ENCODE data around the gene NUMBL.

- TF ChIP-seq TAF1 (IDR thresholded peaks at IDR 0.05; ENCODE audit: borderline replicate concordance, insufficient read depth, low read length) (no peak), POLR2AphosphoS5 (IDR thresholded peaks at IDR 0.05; ENCODE audit: low read depth, low read length) (no peak), SIN3A (IDR thresholded peaks at IDR 0.05; ENCODE audit: borderline replicate concordance, insufficient read depth, low read length) (no peak)
These were observed 1.5 kb downstream of the NUMBL start for GRCh38 chr19:40688987-40689338.
